Measurements from ENCODE around the gene GRK5. TPM values are rescaled to one million over a fixed set of nuclear protein-coding genes. Genes with fewer than 3 reads are reported as not detected.

Gene GRK5
- total and polyA plus RNA-seq, 9 of the 15 experiments (the other 6 are each of a cell fraction or from before 2014, with no cell fraction given): 0.46 to 0.83 (median 0.67) TPM; not detected in 2

GRCh38 chr10:119243488-119243887 lies 36.1 kb downstream of the GRK5 start:
- H3K36me3 ChIP-seq (ENCODE audit: control insufficient read depth, insufficient read depth, low read length): no peaks in the 10 kb centered on the region
- no TSS peak for BruUV-seq (replicated peaks)
- DNase-seq (ENCODE audit: extremely low read depth in 1 of 4, low spot score in 3 of 4) (peak in 1 of 4 experiments; percentile 21), FAIRE-seq (peak; percentile 19), ATAC-seq (no peak)
- no peak overlapping the region for H3K4me2 ChIP-seq (ENCODE audit: insufficient read depth, low read length)
- no peak overlapping the region for H3K4me3 ChIP-seq
- no peaks in the 10 kb centered on the region for H3K9me1 ChIP-seq (ENCODE audit: control insufficient read depth, insufficient read depth, low read length)
- ChIA-PET POLR2A (interaction anchor here (0.6 to 0.8 kb wide), 2 partner anchors 10 to 1934 kb away, joined by 3 to 4 read pairs; no protein-coding TSS in a partner anchor), CTCF (ENCODE audit: low intra/inter-chr PET ratio) (no interaction called here)
- 17% methylated on average over 2 of the region's 2 CpGs for WGBS (ENCODE audit: insufficient coverage, low coverage, missing lambda C conversion rate)
- H2AFZ ChIP-seq (ENCODE audit: low read depth, low read length): peak overlapping the region; percentile 70; the same call in 1 of the 2 replicates
- intact Hi-C loops (cut with micrococcal nuclease): no loop called here
- peaks cover 0 to 8% of the 10 kb centered on the region in 2 experiments; a peak in 2 of 5 replicates for H3K4me1 ChIP-seq (replicated peaks in 1 of 2; ENCODE audit: control insufficient read depth in 2 of 2, insufficient read depth in 2 of 2, low read length in 2 of 2)
- TF ChIP-seq DNMT1 (IDR thresholded peaks at IDR 0.05): no peak
- TF ChIP-seq CBFA2T3 (IDR thresholded peaks at IDR 0.05): peak; percentile 27; the same call in 1 of the 2 replicates
- 0 out of 2 replicates have a peak, but pooled peaks have one; percentile 11 for TF ChIP-seq CBFA2T2 (conservative IDR thresholded peaks at IDR 0.05)
- H3K9ac ChIP-seq (ENCODE audit: insufficient read depth in 1 of 2, low read depth in 2 of 2, low read length in 2 of 2): no peak overlapping the region
- no peak overlapping the region for H3K27ac ChIP-seq (ENCODE audit: extremely low read depth, low read depth, low read length)
- H3K27me3 ChIP-seq (ENCODE audit: control insufficient read depth in 2 of 2, insufficient read depth in 2 of 2, low read length in 2 of 2): no peaks in the 10 kb centered on the region
- H4K20me1 ChIP-seq (replicated peaks; ENCODE audit: control insufficient read depth, insufficient read depth, low read length): no peaks in the 10 kb centered on the region
- H3K79me2 ChIP-seq (ENCODE audit: control insufficient read depth, insufficient read depth, low read length): no peaks in the 10 kb centered on the region
- no peaks in the 10 kb centered on the region for H3K9me3 ChIP-seq (replicated peaks; ENCODE audit: control insufficient read depth, insufficient read depth, low read depth, low read length)
- in situ Hi-C loops (cut with MboI): no loop called here

GRCh38 chr10:119243967-119244366 lies 36.6 kb downstream of the GRK5 start:
- POLR2A ChIA-PET: interaction anchor here (0.6 kb wide), 1 partner anchor 10 kb away, joined by 4 read pairs; no protein-coding TSS in a partner anchor
- Histone ChIP-seq H3K27me3 (ENCODE audit: control insufficient read depth in 2 of 2, insufficient read depth in 2 of 2, low read length in 2 of 2) (no peaks in the 10 kb centered on the region), H3K9ac (ENCODE audit: insufficient read depth in 1 of 2, low read depth in 2 of 2, low read length in 2 of 2) (no peak overlapping the region), H3K27ac (ENCODE audit: extremely low read depth, low read depth, low read length) (no peak overlapping the region), H2AFZ (ENCODE audit: low read depth, low read length) (0 out of 2 replicates have a peak overlapping the region, but pooled peaks have one; percentile 70), H3K4me2 (ENCODE audit: insufficient read depth, low read length) (no peak overlapping the region), H3K36me3 (ENCODE audit: control insufficient read depth, insufficient read depth, low read length) (no peaks in the 10 kb centered on the region), H4K20me1 (replicated peaks; ENCODE audit: control insufficient read depth, insufficient read depth, low read length) (no peaks in the 10 kb centered on the region), H3K4me3 (no peak overlapping the region), H3K9me1 (ENCODE audit: control insufficient read depth, insufficient read depth, low read length) (no peaks in the 10 kb centered on the region), H3K4me1 (replicated peaks in 1 of 2; ENCODE audit: control insufficient read depth in 2 of 2, insufficient read depth in 2 of 2, low read length in 2 of 2) (peaks cover 0 to 8% of the 10 kb centered on the region in 2 experiments; a peak in 2 of 5 replicates), H3K9me3 (replicated peaks; ENCODE audit: control insufficient read depth, insufficient read depth, low read depth, low read length) (no peaks in the 10 kb centered on the region), H3K79me2 (ENCODE audit: control insufficient read depth, insufficient read depth, low read length) (no peaks in the 10 kb centered on the region)
- FAIRE-seq (no peak), DNase-seq (ENCODE audit: extremely low read depth in 1 of 4, low spot score in 3 of 4) (no peak), ATAC-seq (no peak)
- no TSS peak for BruUV-seq (replicated peaks)
- CTCF ChIA-PET (ENCODE audit: low intra/inter-chr PET ratio): no interaction called here
- intact Hi-C loops (cut with micrococcal nuclease): no loop called here
- WGBS (ENCODE audit: insufficient coverage, low coverage, missing lambda C conversion rate): 17% methylated on average over 1 of the region's 1 CpG
- in situ Hi-C loops (cut with MboI): no loop called here
- no peak for TF ChIP-seq ZHX1 (conservative IDR thresholded peaks at IDR 0.05; ENCODE audit: low read length)

Measured in K562 (cell line).